Right forelimb (tissue), 1 donor: ENCODE data around the gene ESR1.
A peak's percentile ranks its signal among the peaks of the same experiment; 100 is the strongest.

Experiments
- DNase-seq: peaks from one replicate; pipeline ENCODE4 v3.0.0-alpha.2; 2018

ESR1 gene

DNA sequence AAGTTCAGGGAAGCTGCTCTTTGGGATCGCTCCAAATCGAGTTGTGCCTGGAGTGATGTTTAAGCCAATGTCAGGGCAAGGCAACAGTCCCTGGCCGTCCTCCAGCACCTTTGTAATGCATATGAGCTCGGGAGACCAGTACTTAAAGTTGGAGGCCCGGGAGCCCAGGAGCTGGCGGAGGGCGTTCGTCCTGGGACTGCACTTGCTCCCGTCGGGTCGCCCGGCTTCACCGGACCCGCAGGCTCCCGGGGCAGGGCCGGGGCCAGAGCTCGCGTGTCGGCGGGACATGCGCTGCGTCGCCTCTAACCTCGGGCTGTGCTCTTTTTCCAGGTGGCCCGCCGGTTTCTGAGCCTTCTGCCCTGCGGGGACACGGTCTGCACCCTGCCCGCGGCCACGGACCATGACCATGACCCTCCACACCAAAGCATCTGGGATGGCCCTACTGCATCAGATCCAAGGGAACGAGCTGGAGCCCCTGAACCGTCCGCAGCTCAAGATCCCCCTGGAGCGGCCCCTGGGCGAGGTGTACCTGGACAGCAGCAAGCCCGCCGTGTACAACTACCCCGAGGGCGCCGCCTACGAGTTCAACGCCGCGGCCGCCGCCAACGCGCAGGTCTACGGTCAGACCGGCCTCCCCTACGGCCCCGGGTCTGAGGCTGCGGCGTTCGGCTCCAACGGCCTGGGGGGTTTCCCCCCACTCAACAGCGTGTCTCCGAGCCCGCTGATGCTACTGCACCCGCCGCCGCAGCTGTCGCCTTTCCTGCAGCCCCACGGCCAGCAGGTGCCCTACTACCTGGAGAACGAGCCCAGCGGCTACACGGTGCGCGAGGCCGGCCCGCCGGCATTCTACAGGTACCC lies at the start of gene ESR1:
ESR1 (plus strand) TSS at position 170 of the 858 bp plus-strand sequence; CDS start at position 401, 231 bp downstream.
- peak; percentile 51 for DNase-seq

DNA sequence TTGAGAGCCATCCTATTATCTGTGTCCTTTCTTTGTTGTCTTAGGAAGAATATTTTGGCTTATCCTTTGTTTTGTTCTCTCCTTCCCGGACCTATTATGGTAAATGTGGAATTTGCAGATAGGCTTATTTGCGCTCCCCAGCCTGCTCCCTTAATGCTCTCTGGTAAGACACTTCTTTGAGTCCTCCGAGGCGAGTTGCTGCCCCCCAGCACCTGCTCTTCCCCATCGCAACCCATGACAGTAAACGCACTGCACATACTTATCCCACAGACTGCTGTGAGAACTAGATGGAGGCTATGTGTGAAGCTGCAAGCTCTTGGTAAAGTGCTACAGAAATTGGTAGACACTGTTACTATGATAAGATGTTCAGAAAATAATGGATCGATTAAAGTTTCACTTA lies 47.0 kb upstream of the ESR1 start:
- no peak for DNase-seq

DNA sequence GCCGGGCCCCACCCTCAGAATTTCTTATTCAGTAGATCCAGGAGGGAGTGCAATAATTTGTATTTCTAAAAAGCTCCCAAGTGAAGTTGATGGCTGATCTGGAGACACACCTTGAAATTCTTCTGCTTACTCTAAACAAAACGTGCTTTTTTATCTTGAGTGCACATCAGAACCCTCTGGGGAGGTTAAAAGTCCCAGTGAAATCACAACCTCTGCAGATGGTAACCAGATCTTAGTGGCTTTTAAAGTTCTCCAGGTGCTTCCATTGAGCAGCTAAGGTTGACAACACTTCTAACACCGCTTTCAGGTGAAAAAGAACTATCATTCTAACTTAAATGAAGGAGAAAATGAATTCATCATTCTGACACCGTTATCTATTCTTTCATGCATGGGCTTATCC lies 45.6 kb upstream of the ESR1 start:
- DNase-seq, result no peak

- no peak for DNase-seq
These were observed 44.7 kb upstream of the ESR1 start for GRCh38 chr6:151762817-151763216.

GRCh38 chr6:151763303-151763702 lies 44.2 kb upstream of the ESR1 start:
- DNase-seq, result no peak

- peak; percentile 77 for DNase-seq
These were observed 43.4 kb upstream of the ESR1 start for GRCh38 chr6:151763938-151764680.

DNA sequence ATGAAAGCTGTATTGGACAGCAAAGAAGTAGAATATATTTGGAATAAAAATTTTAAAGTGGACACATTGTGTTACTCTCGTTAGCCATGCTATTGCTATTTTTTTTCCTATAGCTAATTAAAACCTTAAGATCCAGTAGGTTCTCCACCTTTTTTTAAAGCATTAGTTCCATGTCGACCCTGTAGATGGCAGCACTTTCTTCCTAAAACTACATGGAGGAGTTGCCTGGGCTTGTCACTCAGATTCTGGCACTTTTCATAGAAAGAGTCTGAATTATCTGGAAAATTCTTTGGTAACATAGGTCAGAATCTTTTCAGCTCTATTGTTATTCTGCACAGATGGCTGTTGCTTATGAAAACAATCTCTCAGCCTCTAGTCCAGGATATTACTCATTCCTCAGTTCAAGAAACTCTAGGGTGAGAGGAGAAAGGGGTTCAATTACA lies 42.0 kb upstream of the ESR1 start:
- peak; percentile 45 for DNase-seq

DNA sequence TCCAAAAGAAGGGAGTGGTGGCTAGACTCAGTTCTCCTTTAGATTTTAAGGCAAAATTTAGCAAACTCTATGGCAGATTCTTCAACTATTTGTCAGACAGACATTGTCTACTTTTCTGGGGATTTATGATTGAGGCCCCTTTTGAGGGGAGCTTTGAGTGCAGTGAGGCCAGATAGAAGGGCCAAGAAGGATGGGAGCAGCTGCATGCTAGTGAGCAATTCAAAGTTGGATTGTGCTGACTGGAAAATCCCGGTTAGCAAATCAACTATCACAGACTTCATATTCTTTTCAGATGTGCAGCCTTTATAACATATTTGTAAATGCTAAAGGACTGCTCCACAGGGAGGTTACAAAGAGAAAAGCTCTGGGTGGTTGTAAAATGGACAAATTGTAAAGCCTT lies 35.0 kb upstream of the ESR1 start:
- no peak for DNase-seq

DNA sequence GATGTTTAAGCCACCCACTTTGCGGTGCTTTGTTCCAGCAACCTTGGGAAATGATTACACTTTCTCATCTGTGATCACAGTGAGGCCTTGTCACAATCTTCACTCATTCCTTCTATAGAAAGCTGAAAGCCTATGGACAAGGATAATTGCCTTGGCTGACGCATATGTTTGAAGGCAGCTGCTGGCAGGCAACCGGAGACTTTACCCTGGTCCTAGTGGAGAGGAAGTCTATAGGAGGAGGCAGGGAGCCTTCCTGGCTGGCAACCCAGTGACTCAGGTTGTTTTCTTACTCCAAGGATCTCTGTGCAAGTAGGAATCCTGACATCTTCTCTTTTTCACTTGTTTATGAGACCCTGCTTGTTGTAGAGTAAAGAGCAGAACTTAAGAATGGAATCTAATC lies 34.1 kb upstream of the ESR1 start:
- no peak for DNase-seq

- DNase-seq, result no peak
These were observed 24.9 kb upstream of the ESR1 start for GRCh38 chr6:151782560-151782959.

DNA sequence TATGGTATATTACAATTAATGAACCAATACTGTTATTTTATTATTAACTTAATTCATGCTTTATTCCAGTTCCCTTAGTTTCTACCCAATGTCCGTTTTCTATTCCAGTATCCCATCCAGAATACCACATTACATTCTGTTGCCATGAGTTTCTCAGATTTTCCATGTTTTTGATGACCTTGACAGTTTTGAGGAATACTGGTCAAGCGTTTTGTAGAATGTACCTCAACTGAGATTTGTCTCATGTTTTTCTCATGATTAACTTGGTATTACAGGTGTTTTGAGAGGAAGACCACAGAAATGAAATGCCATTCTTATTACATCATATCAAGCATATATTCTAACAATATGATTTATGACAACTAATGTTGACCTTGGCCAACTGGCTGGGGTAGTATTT lies 23.8 kb upstream of the ESR1 start:
- DNase-seq, result no peak

DNA sequence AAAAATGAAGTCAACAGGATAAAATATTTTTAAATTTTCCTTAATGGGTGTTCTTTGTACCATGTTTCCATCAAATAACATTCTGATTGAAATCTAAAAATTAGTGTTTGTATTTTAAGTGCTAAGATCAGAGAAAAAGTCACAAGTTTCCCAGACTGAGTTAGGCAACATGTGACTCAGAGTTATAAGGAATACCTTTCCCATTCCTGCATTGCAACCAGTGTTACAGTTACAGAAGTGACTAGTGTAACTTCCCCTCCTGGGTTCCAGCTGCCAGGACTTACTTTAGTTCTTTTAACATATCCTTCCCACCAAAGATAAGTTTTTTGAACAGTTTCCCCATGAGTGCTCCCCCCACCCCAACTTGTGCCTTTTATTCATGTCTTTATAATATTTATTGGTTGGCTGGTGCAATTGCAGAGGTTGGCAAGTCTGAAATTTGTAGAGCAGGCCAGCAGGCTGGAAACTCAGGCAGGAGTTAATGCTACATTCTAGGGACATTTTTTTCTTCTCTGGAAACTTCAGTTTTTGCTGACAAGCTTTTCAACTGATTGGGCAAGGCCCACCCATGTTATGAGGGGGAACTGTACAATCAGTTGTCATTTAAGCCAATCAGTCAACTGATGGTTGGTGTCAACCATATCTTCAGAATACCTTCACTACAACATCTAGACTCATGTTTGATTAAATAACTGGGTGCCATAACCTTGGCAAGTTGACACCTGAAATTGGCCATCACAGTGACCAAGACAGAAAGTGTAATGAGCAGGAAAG lies 22.9 kb upstream of the ESR1 start:
- no peak for DNase-seq

GRCh38 chr6:151796842-151797530 lies 10.5 kb upstream of the ESR1 start:
- DNase-seq, result no peak

DNA sequence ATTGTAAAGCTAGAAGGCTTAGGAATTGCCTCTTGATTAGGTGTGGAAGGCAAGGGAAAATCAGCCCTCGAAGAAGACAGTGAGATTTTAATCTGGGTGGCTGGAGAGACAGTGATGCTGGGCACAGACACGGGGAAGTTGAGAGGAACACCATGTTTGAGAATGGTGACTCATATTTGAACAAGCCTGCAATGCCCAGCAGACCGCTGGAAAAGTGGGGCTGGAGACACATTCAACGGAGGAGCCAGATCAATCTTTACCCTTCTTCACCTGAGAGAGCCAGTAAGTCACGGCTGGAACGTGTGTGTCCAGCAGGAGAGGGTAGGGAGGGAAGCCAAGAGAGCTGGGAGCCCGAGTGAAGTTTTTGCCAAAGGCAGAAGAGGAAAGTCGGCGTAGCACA lies 3.7 kb upstream of the ESR1 start:
- no peak for DNase-seq

- no peak for DNase-seq
These were observed 2.7 kb upstream of the ESR1 start for GRCh38 chr6:151804585-151805285.

DNA sequence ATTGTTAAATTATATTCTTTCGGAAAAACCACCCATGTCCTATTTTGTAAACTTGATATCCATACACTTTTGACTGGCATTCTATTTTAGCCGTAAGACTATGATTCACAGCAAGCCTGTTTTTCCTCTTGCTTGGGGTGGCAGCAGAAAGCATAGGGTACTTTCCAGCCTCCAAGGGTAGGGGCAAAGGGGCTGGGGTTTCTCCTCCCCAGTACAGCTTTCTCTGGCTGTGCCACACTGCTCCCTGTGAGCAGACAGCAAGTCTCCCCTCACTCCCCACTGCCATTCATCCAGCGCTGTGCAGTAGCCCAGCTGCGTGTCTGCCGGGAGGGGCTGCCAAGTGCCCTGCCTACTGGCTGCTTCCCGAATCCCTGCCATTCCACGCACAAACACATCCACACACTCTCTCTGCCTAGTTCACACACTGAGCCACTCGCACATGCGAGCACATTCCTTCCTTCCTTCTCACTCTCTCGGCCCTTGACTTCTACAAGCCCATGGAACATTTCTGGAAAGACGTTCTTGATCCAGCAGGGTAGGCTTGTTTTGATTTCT lies 2.1 kb upstream of the ESR1 start:
- DNase-seq, result no peak

GRCh38 chr6:151806757-151807512 lies 547 bp upstream of the ESR1 start:
- DNase-seq, result no peak

- DNase-seq, result peak; percentile 43
These were observed 1.1 kb downstream of the ESR1 start for GRCh38 chr6:151808371-151809241.

GRCh38 chr6:151811081-151811480 lies 3.6 kb downstream of the ESR1 start:
- DNase-seq, result no peak

GRCh38 chr6:151813858-151814257 lies 6.4 kb downstream of the ESR1 start:
- no peak for DNase-seq
